SK-N-SH (cell line): Measurements from ENCODE around the gene SSNA1.

Experiments
- GATA2 ChIP-seq: sonication (generic); formaldehyde crosslinking; IDR thresholded peaks from 2 replicates; pipeline ENCODE4 v1.5.0; 2020; ENCODE audit warnings: mild to moderate bottlenecking, missing genetic modification reagents
- JUND ChIP-seq: IDR thresholded peaks from 2 replicates; pipeline ENCODE4 v1.4.0; 2012
- SIN3A ChIP-seq: IDR thresholded peaks from 2 replicates; pipeline ENCODE4 v1.6.1; 2012; ENCODE audit warnings: low read depth, mild to moderate bottlenecking, low read length, moderate library complexity, borderline replicate concordance
- TF ChIP-seq, protein P1 (sequence below): fragments of 200-600 bp; sonication (generic); IDR thresholded peaks from 2 replicates; pipeline ENCODE4 v1.6.1; 2017; ENCODE audit warnings: antibody characterized with exemption, mild to moderate bottlenecking, moderate library complexity
- TF ChIP-seq, protein P2 (sequence below): IDR thresholded peaks from 2 replicates; pipeline ENCODE4 v1.6.1; 2012; ENCODE audit warnings: mild to moderate bottlenecking, low read depth, low read length, moderate library complexity

DNA sequence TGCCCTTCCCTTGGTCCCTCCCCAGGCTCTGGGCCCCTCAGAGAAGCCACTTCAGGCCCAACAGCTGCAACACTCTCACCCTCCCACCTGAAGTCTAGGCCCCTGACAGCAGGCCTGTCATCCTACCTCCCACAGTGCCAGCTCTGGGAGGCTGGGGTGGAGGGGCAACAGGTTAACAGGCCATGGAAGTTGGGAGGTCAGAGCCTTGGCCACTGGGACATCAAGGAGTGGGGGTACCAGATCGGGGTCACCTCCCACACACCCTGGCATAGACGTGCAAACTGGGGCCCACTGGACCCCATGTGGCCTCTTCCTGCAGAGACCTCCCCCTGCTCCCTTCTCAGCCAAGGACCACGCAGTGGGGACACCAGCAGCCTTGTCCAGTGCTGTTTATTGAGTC is 2.8 kb downstream of the SSNA1 start:
- TF ChIP-seq, protein P1, sequence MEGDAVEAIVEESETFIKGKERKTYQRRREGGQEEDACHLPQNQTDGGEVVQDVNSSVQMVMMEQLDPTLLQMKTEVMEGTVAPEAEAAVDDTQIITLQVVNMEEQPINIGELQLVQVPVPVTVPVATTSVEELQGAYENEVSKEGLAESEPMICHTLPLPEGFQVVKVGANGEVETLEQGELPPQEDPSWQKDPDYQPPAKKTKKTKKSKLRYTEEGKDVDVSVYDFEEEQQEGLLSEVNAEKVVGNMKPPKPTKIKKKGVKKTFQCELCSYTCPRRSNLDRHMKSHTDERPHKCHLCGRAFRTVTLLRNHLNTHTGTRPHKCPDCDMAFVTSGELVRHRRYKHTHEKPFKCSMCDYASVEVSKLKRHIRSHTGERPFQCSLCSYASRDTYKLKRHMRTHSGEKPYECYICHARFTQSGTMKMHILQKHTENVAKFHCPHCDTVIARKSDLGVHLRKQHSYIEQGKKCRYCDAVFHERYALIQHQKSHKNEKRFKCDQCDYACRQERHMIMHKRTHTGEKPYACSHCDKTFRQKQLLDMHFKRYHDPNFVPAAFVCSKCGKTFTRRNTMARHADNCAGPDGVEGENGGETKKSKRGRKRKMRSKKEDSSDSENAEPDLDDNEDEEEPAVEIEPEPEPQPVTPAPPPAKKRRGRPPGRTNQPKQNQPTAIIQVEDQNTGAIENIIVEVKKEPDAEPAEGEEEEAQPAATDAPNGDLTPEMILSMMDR, result no peak
- TF ChIP-seq JUND (no peak), GATA2 (CRISPR knock-in tag) (no peak), SIN3A (no peak)
- TF ChIP-seq, protein P2, sequence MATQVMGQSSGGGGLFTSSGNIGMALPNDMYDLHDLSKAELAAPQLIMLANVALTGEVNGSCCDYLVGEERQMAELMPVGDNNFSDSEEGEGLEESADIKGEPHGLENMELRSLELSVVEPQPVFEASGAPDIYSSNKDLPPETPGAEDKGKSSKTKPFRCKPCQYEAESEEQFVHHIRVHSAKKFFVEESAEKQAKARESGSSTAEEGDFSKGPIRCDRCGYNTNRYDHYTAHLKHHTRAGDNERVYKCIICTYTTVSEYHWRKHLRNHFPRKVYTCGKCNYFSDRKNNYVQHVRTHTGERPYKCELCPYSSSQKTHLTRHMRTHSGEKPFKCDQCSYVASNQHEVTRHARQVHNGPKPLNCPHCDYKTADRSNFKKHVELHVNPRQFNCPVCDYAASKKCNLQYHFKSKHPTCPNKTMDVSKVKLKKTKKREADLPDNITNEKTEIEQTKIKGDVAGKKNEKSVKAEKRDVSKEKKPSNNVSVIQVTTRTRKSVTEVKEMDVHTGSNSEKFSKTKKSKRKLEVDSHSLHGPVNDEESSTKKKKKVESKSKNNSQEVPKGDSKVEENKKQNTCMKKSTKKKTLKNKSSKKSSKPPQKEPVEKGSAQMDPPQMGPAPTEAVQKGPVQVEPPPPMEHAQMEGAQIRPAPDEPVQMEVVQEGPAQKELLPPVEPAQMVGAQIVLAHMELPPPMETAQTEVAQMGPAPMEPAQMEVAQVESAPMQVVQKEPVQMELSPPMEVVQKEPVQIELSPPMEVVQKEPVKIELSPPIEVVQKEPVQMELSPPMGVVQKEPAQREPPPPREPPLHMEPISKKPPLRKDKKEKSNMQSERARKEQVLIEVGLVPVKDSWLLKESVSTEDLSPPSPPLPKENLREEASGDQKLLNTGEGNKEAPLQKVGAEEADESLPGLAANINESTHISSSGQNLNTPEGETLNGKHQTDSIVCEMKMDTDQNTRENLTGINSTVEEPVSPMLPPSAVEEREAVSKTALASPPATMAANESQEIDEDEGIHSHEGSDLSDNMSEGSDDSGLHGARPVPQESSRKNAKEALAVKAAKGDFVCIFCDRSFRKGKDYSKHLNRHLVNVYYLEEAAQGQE, result no peak
